Heart left ventricle (tissue), 13 donors: ENCODE data around the gene IMP4.

Source experiments
- CTCF ChIP-seq, 12 donors: fragments of 200-600 bp; sonication (generic) in 4 of 12; IDR thresholded peaks; one replicate each; pipeline versions ENCODE4 v1.5.0 to v1.8.0; 2018 to 2022; ENCODE audit warnings: antibody characterized with exemption in 12 of 12, mild to moderate bottlenecking in 5 of 12
- POLR2A ChIP-seq, 2 donors: fragments of 450-650 bp; IDR thresholded peaks; one replicate each; pipeline ENCODE4 v1.6.1; 2017; ENCODE audit warnings: antibody characterized with exemption in 2 of 2, mild to moderate bottlenecking in 2 of 2, moderate library complexity in 2 of 2
- donor health status: ischemic (EF 13 %, LVEDD 7.1; RV severe dilation, severe dysfunction).
- donor health status: DM: no; HTN: yes; CAD: no.
- donor health status: DM: no; HTN: no; CAD: no.
- donor health status: ischemic (EF 25% LVEDD 6.9; RV normal size, moderate dysfunction).
- donor health status: ischemic (EF 25% LVEDD 5.7; RV mildly dilated, moderate dysfunction).
- donor health status: ischemic (EF 35%, LVEDD 5.7; RV mildly dilated, moderate dysfunction).
- donor health status: nonischemic (EF 11% LVEDD 7.7; RV severe dilation, severe dysfunction).
- donor health status: DM: yes; HTN: yes; CAD: no.
- donor health status: PGD.
- donor health status: ischemic (EF 29% LVEDD 5.4; RV normal size, mild dysfunction).
- donor health status: nonischemic (EF 23%, LVEDD 6.1; RV moderate dilation, normal function).

GRCh38 chr2:130381145-130381544, 38.4 kb downstream of the IMP4 start:
- TF ChIP-seq CTCF (IDR thresholded peaks at IDR 0.05) (no peak), POLR2A (IDR thresholded peaks at IDR 0.05) (no peak)
